Urothelium cell line (cell line): ENCODE data around the gene SOCS1.

Source experiments
- DNase-seq: peaks from one replicate; pipeline ENCODE4 v3.0.0; 2011; ENCODE audit warnings: low spot score, mixed read lengths
- FAIRE-seq: peaks from 2 replicates; lab custom pipeline; 2011; peaks lifted over from hg19 to GRCh38; lab: Jason Lieb, UNC

SOCS1 gene

DNA sequence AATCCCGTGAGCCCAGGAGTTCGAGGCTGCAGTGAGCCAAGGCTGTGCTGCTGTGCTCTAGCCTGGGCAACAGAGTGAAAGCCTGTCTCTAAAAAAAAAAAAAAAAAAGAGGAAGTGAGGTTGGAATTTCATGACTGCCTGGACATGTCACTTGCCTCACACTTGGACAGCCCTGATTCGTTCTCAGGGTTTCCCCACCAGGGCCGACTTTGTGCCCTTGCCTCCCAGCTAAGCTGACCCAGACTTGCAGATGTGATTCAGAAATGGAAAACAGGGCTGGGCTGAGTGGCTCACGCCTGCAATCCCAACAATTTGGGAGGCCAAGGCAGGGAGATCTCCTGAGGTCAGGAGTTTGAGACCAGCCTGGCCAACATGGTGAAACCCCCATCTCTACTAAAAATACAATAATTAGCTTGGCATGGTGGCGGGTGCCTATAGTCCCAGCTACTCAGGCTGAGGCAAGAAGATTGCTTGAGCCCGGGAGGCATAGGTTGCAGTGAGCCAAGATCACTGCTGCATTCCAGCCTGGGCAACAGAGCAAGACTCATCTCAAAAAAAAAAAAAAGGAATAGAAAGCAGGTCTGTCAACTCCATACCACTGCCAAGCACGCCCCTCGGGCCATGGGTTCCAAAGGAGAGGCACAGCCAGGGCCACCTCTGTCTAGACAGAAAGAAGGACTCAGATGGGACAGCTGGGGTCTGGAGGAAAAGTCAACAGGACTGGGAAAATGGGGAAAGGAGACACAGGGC lies 46.9 kb downstream of the SOCS1 start:
- FAIRE-seq, result no peak
- DNase-seq, result no peak

DNA sequence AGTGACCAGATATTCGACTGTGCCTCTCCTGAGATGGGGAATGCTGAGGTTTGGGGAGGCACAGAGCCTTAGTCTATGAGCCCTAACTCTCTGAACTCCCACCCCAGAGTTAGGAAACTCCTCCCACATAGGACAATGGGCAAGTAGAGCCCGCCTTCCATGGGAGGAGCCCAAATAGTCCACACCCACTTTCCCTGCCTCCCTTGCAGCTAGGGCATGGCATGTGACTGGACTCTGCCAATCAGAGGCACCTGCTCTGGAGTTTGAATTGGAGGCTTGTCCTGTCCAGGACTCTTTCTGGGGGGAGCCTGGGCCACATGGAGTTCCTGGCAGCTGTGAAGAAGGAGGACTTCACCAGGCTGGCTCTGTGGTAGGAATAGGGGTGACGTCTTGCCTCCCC lies 48.4 kb downstream of the SOCS1 start:
- DNase-seq (no peak), FAIRE-seq (no peak)

DNA sequence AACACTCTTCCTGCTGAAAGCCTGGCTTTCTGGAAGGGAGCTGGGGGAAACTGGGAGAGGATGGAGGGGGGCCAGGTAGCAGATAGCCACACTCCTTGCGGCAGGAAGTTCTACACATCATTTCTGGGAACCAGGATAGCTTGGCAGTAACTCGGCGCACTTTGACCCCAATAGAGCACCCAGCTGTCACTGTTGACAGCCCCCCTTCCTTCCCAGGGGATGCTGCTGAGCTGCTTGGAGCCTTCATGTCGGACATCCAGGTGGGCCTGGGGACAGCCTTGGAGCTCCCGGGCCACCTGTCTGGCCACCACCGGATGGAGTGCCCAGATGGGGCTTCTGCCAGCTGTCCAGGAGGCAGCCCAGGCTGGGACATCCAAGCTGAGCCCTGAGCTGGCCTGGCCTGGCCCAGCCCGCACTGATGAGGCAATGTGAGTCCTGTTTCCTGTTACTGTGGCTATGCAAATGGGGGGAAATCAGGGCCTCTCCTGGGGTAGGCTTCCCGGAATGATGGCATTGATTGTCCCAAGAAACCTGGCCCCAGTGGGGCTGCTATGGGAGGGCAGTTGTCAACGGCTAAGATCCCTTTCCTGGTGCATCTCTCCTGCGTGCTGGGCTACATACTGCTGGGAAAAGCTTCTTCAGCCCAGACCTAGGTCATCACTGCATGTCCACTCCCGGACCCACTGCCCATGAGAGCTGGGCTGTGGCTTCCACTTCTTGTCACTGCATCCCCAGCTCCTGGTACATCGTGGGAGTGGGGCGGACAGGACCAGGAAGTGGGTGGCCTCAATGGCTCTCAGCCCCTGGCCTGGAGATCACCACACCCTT lies 50.0 kb downstream of the SOCS1 start:
- FAIRE-seq, result no peak
- no peak for DNase-seq

DNA sequence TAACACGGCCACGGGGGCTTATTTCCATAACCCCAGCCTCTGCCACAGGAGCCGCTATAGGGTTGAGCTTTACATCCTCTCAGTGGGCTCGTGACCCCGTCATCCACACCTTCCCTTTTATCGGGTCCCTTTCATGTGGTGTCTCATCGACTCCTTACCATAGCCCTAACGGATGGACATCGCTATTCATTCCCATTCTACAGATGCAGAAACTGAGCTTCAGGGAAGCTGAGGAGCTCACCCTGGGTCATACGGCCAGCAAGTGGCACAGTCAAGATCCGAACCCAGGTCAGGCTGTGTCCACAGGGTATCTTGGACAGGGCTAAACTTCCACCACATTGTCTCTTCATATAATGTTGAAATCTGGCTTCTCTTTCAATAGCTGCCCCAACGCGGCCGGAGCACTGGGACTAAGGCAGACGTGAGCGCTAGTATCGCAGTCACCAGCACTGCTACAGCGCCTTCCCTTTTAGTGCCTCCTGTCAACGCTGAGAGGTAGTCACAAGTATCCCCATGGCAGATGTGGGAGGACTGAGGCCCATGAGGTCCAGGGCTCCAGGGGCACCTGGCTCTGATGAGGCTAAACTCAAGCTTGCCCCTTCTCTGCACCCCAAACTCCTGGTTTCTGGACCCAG lies 50.8 kb downstream of the SOCS1 start:
- FAIRE-seq, result no peak

DNA sequence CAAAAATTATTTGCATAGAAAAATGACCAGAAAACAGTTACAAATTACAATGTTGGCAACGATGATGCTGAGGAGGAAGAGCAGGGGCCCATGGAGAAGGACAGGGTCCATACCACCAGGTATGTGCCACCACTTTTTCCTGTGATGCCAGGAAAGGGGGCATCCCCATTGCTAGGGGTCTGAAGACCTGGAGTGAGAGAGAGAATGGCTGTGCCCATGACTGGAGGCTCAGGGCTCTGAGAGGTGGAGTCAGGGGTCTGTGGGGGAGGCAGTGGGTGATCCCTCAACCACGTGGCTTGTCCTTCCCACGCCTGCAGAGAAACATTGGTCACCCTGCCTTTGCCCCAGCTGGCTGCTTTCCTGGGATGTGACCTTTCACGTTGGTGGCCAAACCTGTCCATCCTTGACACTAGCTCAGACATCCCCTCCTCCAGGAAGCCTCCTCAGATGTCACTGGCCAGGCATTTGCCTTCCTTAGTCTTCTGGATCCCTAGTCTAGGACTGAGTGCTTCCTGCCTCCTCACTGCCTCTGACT lies 51.4 kb downstream of the SOCS1 start:
- no peak for FAIRE-seq
- DNase-seq, result no peak

More for the DNA sequence above, 50.8 kb downstream of the SOCS1 start:
- DNase-seq, result no peak
